Activated T-helper 1 cell treated with Interleukin-2 at 50 U/mL for 16 hours (primary cell): Measurements from ENCODE around the gene KRTAP5-10.
"Not testable (repeated sequence)": the region's sequence is repeated elsewhere in the genome, so short reads cannot be mapped to it uniquely, and the experiment has no call there.

Source experiments
- DNase-seq: peaks from one replicate; pipeline ENCODE4 v3.0.0-alpha.2; 2020; ENCODE audit warnings: low read depth

Gene KRTAP5-10

DNA sequence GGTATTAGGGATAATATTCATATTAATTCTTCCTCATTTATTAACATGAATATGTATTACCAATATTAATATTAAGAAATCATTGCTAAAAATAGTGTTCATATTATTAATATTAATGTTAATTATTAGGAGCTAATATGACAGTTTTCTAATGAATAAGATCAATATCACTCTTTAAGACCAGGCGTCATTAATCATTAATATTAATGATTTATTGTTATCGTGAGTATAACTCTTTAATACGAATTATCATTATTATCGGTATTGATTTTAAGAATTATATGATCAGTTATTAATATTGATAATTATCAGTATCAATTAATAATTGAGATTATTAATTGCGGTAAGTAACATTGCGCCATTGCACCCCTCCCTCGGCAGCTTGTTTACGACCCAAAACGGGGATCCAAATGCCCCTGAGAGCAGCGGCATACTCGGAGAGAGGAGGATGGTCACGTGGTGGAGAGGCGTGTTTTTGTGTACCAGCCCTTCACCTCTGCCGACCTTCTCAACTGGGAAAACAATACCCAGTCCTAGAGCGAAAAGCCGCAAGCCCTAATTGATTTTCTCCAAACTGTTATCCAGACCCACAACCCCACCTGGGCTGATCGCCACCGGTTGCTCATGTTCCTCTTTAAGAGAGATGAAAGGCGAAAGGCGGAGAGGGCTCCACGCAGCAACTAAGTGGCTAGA, 46.0 kb downstream of the KRTAP5-10 start:
- DNase-seq, result not testable (repeated sequence)

DNA sequence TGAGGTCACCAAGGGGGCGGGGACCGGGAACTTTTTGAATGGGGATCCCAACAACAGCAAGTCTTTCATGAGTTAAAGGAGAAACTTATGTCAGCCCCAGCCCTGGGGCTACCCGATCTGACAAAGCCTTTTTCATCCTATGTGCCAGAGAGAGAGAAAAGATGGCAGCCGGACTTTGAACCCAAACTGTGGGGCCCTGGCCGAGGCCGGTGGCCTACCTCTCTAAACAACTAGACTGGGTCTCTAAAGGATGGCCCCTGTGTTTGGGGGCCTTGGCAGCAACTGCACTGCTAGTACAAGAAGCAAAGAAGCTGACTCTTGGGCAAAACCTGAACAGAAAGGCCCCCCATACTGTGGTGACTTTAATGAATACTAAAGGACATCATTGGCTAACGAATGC, 48.6 kb downstream of the KRTAP5-10 start:
- not testable (repeated sequence) for DNase-seq

DNA sequence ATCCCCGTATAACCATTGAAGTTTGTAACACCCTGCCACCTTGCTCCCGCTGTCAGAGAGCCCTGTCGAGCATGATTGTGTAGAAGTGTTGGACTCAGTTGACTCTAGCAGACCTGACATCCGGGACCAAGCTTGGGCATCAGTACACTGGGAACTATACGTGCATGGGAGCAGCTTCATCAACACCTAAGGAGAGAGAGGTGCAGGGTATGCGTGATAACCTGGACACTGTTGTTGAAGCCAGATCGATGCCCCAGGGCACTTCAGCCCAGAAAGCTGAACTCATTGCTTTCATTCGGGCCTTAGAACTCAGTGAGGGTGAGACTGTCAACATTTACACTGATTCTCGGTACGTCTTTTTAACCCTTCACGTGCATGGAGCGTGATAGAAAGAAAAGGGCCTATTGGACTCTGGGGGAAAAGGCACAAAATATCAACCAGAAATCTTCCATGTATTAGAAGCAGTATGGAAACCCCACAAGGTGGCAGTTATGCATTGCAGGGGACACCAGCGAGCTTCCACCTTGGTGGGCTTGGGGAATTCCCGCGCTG, 49.1 kb downstream of the KRTAP5-10 start:
- DNase-seq, result not testable (repeated sequence)

DNA sequence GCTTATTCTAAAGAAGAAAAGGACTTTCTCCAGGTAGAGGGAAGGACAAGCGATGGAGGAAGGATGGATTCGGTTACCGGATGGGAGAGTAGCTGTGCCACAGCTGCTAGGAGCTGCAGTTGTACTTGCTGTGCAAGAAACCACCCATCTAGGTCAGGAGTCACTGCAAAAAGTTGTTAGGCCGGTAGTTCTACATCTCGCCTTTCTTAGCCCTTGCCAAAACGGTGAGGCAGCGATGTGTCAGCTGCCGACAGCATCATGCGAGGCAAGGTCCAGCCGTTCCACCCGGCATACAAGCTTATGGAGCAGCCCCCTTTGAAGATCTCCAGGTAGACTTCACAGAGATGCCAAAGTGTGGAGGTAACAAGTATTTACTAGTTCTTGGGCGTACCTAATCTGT, 49.6 kb downstream of the KRTAP5-10 start:
- not testable (repeated sequence) for DNase-seq
